SK-N-SH (cell line): ENCODE measurements around the gene PLXNA4. TPM values are rescaled to one million over a fixed set of nuclear protein-coding genes. Genes with fewer than 3 reads are reported as not detected.

Experiments
- CTCF ChIA-PET: fragments of 300-600, 350-600 bp; formaldehyde crosslinking; extraction: SDS; loops from one replicate; lab custom pipeline; 2021; lab: Yijun Ruan, JAX
- POLR2A ChIA-PET: fragments of 350-600 bp; sonication (Branson Sonifier 250); formaldehyde crosslinking; extraction: SDS; loops from one replicate; lab custom pipeline; 2020; ENCODE audit warnings: antibody characterized with exemption, inconsistent platforms; lab: Yijun Ruan, JAX
- DNase-seq: peaks from one replicate; pipeline ENCODE4 v3.0.0; 2012
- H2AFZ ChIP-seq: fragments of 200-600 bp; sonication (generic); 2 replicates; pipeline ENCODE4 v1.8.1; 2016; ENCODE audit warnings: antibody characterized with exemption, mild to moderate bottlenecking, low read depth
- H3F3A ChIP-seq: fragments of 200-600 bp; sonication (generic); replicated peaks from 2 replicates; pipeline ENCODE3; 2016; ENCODE audit warnings: antibody characterized with exemption, mild to moderate bottlenecking; ENCODE audit not compliant: insufficient read depth
- H3K27ac ChIP-seq, 2 experiments: fragments of 200-500 bp in 1 of 2; fragments of 200-600 bp in 1 of 2; sonication (Bioruptor generic) in 1 of 2; sonication (generic), shearing (Covaris generic) in 1 of 2; 2 replicates each; pipeline versions ENCODE4 v1.5.1 to v1.6.1; 2014 to 2016; ENCODE audit warnings: low read depth in 2 of 2, inconsistent platforms in 1 of 2, low read length in 1 of 2, mild to moderate bottlenecking in 1 of 2, mixed read lengths in 1 of 2
- H3K27me3 ChIP-seq: fragments of 200-600 bp; sonication (generic), shearing (Covaris generic); 2 replicates; pipeline ENCODE4 v1.6.1; 2016; ENCODE audit warnings: mixed run types; ENCODE audit not compliant: insufficient read depth
- H3K36me3 ChIP-seq, 2 experiments: fragments of 200-500 bp in 1 of 2; fragments of 200-600 bp in 1 of 2; sonication (Bioruptor generic) in 1 of 2; sonication (generic) in 1 of 2; replicated peaks in 1 of 2; 2 replicates each; pipeline versions ENCODE3 to v1.5.1; 2014 to 2016; ENCODE audit warnings: low read length in 1 of 2, mild to moderate bottlenecking in 1 of 2; ENCODE audit not compliant: insufficient read depth in 2 of 2, control insufficient read depth in 1 of 2
- H3K4me1 ChIP-seq, 2 experiments: fragments of 200-500 bp in 1 of 2; fragments of 200-600 bp in 1 of 2; sonication (Bioruptor generic) in 1 of 2; sonication (generic), shearing (Covaris generic) in 1 of 2; 2 replicates each; pipeline versions ENCODE4 v1.5.1 to v1.6.1; 2014 to 2016; ENCODE audit warnings: low read depth in 1 of 2, low read length in 1 of 2, mixed run types in 1 of 2; ENCODE audit not compliant: insufficient read depth in 2 of 2, control insufficient read depth in 1 of 2
- H3K4me2 ChIP-seq: fragments of 200-600 bp; sonication (generic), shearing (Covaris generic); 2 replicates; pipeline ENCODE4 v1.6.1; 2017; ENCODE audit warnings: mixed run types
- H3K4me3 ChIP-seq, 2 experiments: fragments of 200-500 bp in 1 of 2; fragments of 200-600 bp in 1 of 2; sonication (Bioruptor generic) in 1 of 2; sonication (generic), shearing (Covaris generic) in 1 of 2; 2 replicates each; pipeline versions ENCODE4 v1.5.1 to v1.8.1; 2014 to 2016; ENCODE audit warnings: low read depth in 2 of 2, inconsistent platforms in 1 of 2, low read length in 1 of 2, mild to moderate bottlenecking in 1 of 2, mixed read lengths in 1 of 2, moderate library complexity in 1 of 2
- H3K79me2 ChIP-seq: fragments of 200-600 bp; sonication (generic); 2 replicates; pipeline ENCODE4 v1.8.1; 2017; ENCODE audit warnings: mild to moderate bottlenecking; ENCODE audit not compliant: insufficient read depth
- H3K9ac ChIP-seq: fragments of 200-600 bp; sonication (generic); 2 replicates; pipeline ENCODE4 v1.6.1; 2017; ENCODE audit warnings: mixed run types
- H3K9me2 ChIP-seq: fragments of 200-600 bp; sonication (generic); 2 replicates; pipeline ENCODE4 v1.6.1; 2017; ENCODE audit warnings: mixed run types
- H3K9me3 ChIP-seq: fragments of 200-600 bp; sonication (generic); 2 replicates; pipeline ENCODE4 v1.6.1; 2017; ENCODE audit warnings: mixed run types, mild to moderate bottlenecking, moderate library complexity
- H4K20me1 ChIP-seq: fragments of 200-600 bp; sonication (generic); 2 replicates; pipeline ENCODE4 v1.6.1; 2017; ENCODE audit warnings: mild to moderate bottlenecking, mixed run types; ENCODE audit not compliant: insufficient read depth
- CTCF ChIP-seq: fragments of 200-600 bp; sonication (generic); IDR thresholded peaks from 2 replicates; pipeline ENCODE4 v1.6.1; 2017; ENCODE audit warnings: antibody characterized with exemption, mild to moderate bottlenecking, moderate library complexity
- GABPA ChIP-seq: IDR thresholded peaks from 2 replicates; pipeline ENCODE4 v1.4.0; 2012; ENCODE audit warnings: low read depth, mild to moderate bottlenecking
- NFIC ChIP-seq: IDR thresholded peaks from 2 replicates; pipeline ENCODE4 v1.4.0; 2012; ENCODE audit warnings: borderline replicate concordance
- NRF1 ChIP-seq: IDR thresholded peaks from 2 replicates; pipeline ENCODE4 v1.6.1; 2012; ENCODE audit warnings: low read depth, mild to moderate bottlenecking, low read length
- RXRA ChIP-seq: IDR thresholded peaks from 2 replicates; pipeline ENCODE4 v1.4.0; 2012; ENCODE audit warnings: low read depth, mild to moderate bottlenecking, borderline replicate concordance
- TCF12 ChIP-seq: IDR thresholded peaks from 2 replicates; pipeline ENCODE4 v1.4.0; 2012
- TEAD4 ChIP-seq: IDR thresholded peaks from 2 replicates; pipeline ENCODE4 v1.4.0; 2012; ENCODE audit warnings: mild to moderate bottlenecking, borderline replicate concordance; ENCODE audit not compliant: insufficient read depth
- WGBS: methylation state at CpG from one replicate; pipeline ENCODE4 v1.1.6; 2017; ENCODE audit warnings: low lambda C conversion rate; 5-methylcytosine and 5-hydroxymethylcytosine counted together
- polyA plus RNA-seq, 3 experiments: library from polyadenylated mRNA; depleted of rRNA; stranded (reverse); fragments of >200 nt; gene quantifications; 2 replicates each; pipeline ENCODE4 v1.2.3, GENCODE V29; 2012
- TF ChIP-seq, protein P1 (sequence below): fragments of 150-350 bp; IDR thresholded peaks from 2 replicates; pipeline ENCODE4 v1.6.1; 2017; ENCODE audit warnings: antibody characterized with exemption, low read length, low read depth, borderline replicate concordance
- TF ChIP-seq, protein P2 (sequence below): IDR thresholded peaks from 2 replicates; pipeline ENCODE4 v1.4.0; 2012; ENCODE audit warnings: low read depth

PLXNA4 gene
- polyA plus RNA-seq, 1 of the 3 experiments (the other 2 are of a cell fraction) = 2.4 TPM

- Histone ChIP-seq H4K20me1 (no peaks in the 10 kb centered on the region), H3K9me3 (no peaks in the 10 kb centered on the region), H3K9me2 (no peaks in the 10 kb centered on the region), H3K4me1 (no peaks in the 10 kb centered on the region), H3K4me2 (no peak overlapping the region), H3K79me2 (no peaks in the 10 kb centered on the region), H3K4me3 (no peak overlapping the region), H2AFZ (no peak overlapping the region), H3K9ac (no peak overlapping the region), H3K27me3 (peaks cover 26% of the 10 kb centered on the region), H3K27ac (no peak overlapping the region), H3K36me3 (no peaks in the 10 kb centered on the region), H3F3A (no peaks in the 10 kb centered on the region)
- ChIA-PET CTCF (interaction anchor here (1.1 to 2.9 kb wide), 3 partner anchors 24 to 659 kb away, joined by 3 to 13 read pairs (median 7); no protein-coding TSS in a partner anchor), POLR2A (no interaction called here)
- TF ChIP-seq, protein P1, sequence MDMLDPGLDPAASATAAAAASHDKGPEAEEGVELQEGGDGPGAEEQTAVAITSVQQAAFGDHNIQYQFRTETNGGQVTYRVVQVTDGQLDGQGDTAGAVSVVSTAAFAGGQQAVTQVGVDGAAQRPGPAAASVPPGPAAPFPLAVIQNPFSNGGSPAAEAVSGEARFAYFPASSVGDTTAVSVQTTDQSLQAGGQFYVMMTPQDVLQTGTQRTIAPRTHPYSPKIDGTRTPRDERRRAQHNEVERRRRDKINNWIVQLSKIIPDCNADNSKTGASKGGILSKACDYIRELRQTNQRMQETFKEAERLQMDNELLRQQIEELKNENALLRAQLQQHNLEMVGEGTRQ = no peak
- TF ChIP-seq, protein P2, sequence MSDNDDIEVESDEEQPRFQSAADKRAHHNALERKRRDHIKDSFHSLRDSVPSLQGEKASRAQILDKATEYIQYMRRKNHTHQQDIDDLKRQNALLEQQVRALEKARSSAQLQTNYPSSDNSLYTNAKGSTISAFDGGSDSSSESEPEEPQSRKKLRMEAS = no peak
- TF ChIP-seq TEAD4 (no peak), NFIC (no peak), TCF12 (no peak), RXRA (no peak)
- DNase-seq = no peak
- WGBS = 42% methylated on average over 4 of the region's 4 CpGs
These were observed 27.9 kb upstream of the PLXNA4 start for GRCh38 chr7:132604121-132604520.

DNA sequence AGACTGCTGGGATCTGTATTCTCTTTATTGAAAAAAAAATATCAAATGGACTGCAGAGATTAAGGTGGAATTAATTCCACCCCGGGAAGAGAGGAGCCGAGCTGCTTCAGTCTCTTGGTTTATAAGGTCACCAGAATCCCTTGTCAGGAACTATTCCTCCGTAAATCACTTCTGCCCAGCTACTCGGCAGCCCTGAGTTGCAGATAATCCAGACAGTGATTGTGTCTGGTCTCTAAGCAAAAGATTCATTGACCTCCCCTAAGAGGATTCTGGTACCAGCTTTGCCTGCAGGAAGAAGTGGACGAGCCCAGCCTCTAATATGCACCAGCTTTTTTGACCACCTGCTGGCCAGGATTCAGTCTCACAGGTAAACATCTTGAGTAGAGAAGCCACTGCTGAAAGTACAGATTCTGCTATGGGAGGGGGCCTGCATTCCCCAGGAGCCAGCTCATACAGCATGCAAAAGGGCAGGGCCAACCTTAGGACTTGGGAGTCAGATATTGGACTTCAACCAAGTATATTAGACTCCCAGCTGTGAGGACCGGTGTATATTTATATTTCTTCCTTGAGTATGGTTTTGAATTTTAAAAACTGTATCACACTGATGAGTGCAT is 27.1 kb upstream of the PLXNA4 start:
- Histone ChIP-seq H3K36me3 (no peaks in the 10 kb centered on the region), H2AFZ (no peak overlapping the region), H3K79me2 (no peaks in the 10 kb centered on the region), H3K9me2 (0 out of 2 replicates have a peak, but pooled peaks cover 5% of the 10 kb centered on the region), H3F3A (no peaks in the 10 kb centered on the region), H3K9me3 (no peaks in the 10 kb centered on the region), H3K27ac (no peak overlapping the region), H3K4me1 (no peaks in the 10 kb centered on the region), H3K9ac (no peak overlapping the region), H3K27me3 (peaks cover 26% of the 10 kb centered on the region), H3K4me2 (no peak overlapping the region), H3K4me3 (no peak overlapping the region), H4K20me1 (no peaks in the 10 kb centered on the region)
- ChIA-PET CTCF (interaction anchor here (1.0 to 2.9 kb wide), 7 partner anchors 11 to 684 kb away, joined by 3 to 13 read pairs (median 4); no protein-coding TSS in a partner anchor), POLR2A (no interaction called here)
- DNase-seq = no peak
- WGBS = 46% methylated on average over 6 of the region's 6 CpGs
- no peak for TF ChIP-seq GABPA
- no peak for TF ChIP-seq CTCF
- no peak for TF ChIP-seq NRF1
